GM21381 (cell line): ENCODE measurements around the gene THSD4.

ENCODE experiments used
- ATAC-seq: cut with Tn5 transposase; IDR thresholded peaks from one replicate; pipeline ENCODE4 v1.9.1; 2021; ENCODE audit warnings: mild to moderate bottlenecking, moderate library complexity; ENCODE audit not compliant: unreplicated experiment

The THSD4 gene

DNA sequence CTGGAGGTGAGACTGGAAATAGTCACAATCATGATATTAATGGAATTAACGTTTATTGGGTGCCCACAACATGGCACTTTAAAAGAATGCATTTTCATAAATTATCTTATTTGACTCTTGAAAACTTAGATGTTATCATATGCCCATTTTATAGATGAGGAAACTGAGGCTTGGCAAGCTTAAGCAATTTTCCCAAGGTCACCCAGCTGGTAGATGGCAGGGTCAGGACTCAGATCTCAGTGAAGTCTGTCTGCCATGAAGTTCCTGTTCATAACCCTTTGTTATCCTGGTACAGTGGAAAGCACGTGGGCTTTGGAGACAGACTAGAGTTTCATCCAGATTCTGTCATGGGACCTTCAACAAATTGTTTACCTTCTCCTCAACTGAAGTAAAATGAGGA lies 520.5 kb downstream of the THSD4 start:
- ATAC-seq, result no peak

DNA sequence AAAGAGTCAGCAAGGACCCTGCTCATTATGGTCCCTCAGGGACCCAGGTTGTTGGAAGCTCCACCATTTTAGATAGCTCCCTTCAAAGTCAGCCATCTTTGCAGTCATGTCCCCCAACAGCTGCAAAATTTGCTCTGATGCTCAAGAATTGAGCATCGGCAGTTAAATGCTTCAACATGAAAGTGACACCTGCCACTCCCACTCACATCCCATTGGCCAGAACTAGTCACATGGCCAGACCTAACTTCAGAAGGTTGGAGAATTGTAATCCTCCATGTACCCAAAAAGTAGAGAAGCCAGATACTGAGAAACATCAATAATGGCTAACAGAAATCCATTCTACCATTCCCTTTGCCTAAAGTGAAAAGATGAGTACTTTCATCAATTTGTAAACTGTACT lies 523.6 kb downstream of the THSD4 start:
- no peak for ATAC-seq

DNA sequence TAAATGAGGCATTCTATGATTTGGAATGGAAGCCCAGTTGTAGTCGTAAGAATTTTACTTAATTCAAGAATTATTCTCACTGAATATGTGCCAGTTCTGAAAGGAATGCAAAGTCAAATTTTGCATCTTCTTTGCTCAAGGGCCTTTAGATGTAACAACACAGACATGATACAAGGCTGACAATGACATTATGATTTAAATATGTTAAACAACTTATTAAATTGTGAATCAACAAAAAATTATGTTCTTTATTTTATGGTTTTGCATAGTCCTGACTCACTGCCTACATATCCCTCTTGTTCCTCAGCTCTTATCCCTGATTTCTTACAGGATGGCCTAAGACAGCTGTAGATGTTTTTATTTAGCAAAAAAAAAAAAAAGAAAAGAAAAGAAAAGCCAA lies 524.2 kb downstream of the THSD4 start:
- ATAC-seq, result no peak

DNA sequence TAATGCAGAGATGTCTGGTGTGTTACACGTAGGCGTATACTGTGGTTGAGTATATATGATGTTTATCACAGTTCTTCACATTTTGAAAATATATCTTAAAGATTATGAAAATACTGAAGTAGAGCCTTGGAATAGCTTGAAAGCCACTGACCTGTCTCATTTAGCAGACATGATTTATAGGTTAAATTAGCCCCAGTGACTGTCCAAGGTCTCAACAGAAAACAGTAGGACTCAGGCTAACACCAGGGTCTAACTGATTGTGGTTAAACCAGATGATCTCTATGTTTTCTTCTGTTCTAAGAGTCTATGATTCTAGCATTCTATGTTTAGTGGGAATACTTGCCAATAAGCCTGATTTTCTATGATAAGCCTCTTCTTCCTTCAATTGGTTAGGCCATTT lies 528.6 kb downstream of the THSD4 start:
- no peak for ATAC-seq

DNA sequence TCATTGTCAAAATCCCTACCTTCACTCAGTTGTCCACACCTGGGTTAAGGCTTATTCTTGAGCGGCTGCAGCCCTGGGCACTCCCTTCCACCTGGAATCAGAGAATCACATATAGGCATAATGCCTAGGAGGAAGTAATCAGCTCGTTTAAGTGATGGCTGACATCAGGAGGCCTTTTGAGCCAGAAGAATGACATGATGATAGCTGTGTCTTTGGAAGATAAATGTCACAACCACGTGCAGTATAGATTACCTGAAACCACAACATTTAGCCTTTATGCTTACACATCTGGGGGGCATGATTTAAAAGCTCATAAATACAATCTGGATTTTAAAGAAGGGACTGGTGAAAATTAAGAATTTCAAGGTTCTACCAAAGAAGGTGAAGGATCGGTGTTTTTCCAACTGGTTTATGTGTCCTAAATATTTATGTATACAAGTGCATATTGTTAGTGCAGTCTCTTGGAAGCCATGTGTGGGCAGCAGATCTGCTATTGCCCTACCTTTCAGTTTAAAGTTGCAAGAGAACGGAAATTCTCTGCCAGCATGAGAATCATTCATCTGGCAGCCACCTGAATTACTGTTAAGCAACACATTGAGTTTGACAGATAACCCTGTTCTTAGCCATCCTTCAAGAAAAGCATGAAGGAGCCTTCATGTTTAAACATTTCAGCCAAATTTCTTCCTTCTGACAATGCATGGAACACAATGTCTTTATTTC lies 531.7 kb downstream of the THSD4 start:
- ATAC-seq, result no peak

DNA sequence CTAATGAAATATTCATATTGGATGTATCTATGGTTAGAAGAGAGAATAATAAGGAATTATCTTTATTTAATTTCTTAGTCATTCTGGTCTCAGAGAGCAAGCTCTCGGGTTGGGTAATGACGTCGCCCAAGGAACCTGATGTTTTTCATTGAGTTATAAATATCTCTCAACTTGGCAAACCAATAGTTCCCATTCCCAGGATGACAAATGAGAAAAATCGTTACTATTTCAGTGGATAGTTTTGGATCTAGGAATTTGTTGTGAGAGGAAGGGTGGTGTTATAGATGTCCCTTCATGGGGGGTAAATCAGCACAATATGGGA lies 532.2 kb downstream of the THSD4 start:
- no peak for ATAC-seq

DNA sequence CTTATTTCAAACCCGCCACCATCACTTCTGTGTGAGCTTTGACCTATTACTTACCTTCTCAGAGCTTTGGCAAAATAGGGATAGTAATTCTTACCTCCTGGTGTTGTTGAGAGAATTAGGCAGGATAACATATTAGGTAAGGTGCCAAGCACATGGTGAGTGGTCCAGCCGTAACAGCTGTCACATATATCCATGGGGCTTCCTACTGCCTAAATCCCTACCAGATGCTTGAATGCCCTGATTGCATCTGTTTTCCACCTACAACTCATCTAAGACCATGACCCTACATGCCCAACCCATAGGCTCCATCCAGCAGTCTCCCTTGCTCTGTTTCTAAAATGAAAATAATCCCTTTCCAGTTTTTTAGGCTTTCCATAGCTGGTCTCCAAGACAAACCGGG lies 532.8 kb downstream of the THSD4 start:
- no peak for ATAC-seq

DNA sequence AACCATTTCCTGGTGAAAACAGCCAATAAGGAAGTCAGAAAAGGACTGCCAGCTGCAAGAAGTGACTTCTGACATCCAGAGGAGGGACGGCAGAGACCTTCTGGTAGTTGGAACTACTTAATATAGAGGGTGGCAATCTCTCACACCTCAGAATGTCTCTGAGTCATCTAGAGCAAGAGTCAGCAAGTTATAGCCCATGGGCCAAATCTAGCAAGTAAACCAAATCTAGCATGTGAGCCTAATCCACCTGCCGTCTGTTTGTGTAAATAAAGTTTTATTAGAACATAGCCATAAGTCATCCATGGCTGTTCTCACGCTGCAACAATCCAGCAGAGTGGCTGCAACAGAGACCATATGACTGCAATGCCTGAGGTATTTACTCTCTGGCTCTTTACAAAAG lies 534.6 kb downstream of the THSD4 start:
- no peak for ATAC-seq

DNA sequence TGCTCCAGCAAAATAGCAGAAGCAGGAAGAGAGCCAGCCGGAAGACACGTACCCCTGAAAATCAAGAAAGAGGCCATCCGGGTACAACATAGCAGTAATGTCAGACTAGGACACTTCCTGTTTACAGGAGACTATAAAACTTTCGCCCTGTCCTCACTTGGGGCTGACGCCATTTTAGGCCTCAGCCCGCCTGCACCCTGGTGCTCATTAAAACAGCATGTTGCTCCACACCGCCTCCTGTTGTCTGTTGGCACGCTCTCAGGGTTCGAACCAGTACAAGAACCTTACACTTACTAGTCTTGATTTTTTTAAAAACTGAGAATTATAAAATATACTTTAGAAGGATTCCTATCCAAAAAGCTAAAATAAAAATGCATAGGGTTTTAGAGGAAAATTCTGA lies 535.3 kb downstream of the THSD4 start:
- ATAC-seq, result no peak

DNA sequence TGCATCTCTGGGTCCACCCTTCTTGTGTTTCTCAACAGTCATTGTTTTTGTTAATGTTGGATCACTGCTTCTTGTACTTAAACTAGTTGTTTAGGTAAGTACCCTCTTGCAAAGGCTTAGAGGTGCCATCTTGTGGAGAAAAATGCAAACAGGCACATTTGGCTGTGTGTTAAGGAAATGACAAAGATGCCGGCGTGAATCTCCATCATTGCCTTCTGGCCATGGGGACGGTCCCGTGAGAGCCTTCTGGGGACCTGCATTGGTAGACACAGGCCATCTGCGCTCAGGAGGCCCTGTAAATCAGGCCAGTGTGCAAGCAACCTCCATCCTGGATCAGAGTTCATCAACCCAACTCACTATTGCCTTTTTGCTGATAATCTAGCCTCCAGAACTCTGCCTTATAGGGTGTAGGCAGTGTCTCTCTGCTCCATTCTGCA lies 536.5 kb downstream of the THSD4 start:
- ATAC-seq, result no peak

DNA sequence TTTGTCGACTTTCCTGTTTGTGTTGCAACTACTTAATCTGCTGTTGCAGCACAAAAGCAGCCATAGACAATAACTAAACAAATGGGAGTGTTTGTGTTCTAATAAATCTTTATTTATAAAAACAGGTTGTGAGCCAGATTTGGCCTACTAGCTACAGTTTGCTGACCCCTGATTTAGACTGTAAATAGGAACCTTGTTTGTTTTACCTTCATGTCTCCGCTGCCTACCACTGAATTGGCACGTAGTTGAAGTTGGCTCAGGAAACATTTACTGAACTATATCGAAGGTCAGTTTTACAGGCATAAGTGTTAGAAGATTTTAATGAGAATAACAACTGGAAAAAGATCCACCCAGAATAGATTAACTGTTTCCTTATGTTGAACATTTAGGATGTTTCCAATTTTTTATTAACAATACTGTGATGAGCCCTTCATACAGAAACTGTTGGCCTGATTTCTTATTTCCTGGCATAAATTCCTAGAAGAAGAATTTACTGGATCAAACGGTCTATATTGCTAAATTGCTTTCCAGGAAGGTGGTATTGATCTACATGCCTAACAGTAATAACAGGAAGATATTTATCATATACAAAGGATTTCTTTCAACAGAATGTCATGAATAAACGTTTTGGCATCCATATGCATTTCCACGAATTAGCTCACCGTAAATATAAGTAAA lies 538.9 kb downstream of the THSD4 start:
- no peak for ATAC-seq

DNA sequence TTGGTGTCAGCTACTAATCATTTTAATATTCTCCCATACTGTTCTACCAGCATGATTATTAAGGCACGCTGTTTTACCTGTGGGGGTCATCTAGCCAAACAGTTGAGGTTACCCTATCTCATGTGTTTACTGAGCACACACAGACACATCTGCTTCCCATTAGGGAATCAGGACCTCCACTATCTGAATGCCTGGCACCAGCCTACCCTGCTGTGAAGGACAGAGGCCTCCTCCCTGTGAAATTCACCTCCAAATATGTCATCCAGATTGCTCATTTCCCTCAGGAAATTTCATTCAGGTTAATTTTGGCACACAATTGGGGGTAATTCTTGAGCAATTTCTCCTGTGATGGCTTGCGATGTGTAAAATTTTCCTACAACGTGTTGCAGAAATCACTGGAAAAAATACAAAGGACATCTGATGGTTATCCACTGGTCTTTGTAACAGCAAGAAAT lies 539.5 kb downstream of the THSD4 start:
- ATAC-seq, result no peak

DNA sequence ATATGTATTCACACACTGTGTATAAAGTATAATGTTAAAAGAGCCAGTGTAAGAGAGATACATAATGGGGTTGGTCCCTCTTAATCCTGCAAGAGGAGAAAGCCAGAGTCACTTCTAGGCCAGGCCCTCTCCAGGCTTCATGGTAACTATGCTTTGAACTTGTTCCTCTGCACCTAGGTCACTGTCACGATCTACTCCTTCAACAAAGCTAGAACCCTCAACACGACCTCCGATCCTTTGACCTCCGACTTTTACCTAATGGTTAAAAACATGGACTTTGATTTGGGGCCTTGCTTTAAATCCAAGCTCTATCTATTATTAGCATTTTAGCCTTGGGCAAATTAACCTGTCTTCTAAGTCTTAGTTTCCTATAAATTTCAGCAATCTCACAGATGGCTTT lies 541.2 kb downstream of the THSD4 start:
- ATAC-seq, result no peak

DNA sequence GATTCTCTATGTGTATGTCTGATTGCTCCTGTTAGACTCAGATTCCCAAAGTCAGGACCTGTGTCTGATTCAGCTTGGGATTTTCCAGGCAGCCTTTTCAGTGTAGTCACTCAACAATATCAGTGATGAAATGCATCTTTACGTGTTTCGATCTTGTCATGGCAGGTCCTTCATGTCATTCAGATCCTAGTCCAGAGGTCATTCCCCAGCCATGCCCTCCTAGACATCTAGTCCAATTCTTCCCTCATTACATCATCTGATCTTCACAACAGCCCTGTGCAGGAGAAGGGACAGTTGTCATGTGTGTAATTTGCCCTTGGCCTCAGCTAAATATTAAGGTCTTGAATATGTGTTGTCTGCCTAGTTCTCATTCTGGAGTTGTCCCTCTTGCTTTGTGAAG lies 541.9 kb downstream of the THSD4 start:
- ATAC-seq, result no peak

DNA sequence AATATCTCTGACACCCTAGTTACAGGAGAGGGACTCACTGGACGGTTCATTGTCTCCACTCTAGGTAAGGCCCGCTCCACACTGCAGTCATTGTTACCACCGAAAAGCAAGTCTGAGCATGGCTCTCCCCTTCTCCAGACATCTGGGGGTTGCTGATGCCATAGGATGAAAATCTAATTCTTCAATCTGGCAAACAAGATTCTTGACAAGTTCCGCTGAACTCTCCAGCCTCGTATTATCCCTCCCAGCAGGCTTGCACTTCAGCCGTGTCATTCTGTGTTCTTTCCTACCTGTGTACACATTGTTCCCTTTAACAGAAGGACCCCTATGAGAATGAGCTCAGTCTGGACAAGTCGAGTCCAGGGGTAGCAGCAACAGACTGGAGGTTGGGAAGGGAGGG lies 542.8 kb downstream of the THSD4 start:
- no peak for ATAC-seq

DNA sequence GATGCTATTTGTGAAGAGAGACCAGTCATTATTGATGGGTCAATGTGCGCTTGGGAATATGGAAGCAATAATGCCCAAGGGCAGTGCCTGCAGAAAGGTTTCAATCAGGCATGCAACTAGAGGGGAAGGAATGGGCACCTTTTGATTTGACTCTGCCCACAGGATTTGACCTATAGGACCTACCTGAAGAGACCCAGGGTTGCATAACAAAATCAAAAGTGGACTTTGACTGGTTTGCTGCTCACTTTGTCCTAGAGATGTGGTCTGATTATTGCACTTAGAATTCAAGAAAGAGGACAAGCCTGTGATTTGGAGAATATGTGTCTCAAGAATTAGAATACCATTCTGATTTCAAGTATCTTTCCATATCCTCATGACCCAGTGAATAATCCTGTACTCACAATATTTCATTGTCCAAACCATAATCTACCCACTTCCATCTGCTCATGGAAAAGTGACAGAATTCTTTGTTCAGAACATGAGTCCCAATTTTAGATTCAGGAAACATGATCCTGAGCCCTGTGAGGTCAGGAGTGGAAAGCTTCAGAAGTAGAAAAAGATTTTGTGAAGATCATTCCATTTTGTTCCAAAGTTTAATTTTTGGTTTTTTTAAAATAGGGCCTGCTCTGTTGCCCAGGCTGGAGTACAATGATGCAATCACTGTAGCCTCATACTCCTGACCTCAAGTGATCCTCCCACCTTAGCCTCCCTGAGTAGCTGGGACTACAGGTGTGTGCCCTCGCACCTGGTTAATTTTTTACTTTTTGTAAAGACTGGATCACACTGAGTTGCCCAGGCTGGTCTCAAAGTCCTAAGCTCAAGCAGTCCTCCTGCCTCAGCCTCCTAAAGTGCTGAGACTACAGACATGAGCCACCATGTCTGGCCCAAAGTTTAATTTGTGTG lies 543.8 kb downstream of the THSD4 start:
- no peak for ATAC-seq

DNA sequence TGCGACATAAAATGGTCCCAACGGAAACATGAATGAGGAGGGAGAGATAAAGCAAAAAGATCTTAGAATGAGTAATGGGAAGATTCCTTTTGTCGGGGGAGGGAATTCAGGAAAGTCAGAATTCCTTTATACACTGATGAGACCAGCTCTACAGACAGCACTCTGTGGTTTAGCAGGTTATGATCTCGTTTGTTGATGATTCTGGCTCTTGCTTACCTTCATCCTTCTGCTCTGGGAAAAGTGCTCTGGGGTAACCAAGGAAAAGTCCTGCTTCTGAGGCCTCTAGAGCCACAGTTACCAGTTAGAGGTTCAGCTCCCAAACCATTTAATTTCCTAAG lies 544.4 kb downstream of the THSD4 start:
- ATAC-seq, result no peak

DNA sequence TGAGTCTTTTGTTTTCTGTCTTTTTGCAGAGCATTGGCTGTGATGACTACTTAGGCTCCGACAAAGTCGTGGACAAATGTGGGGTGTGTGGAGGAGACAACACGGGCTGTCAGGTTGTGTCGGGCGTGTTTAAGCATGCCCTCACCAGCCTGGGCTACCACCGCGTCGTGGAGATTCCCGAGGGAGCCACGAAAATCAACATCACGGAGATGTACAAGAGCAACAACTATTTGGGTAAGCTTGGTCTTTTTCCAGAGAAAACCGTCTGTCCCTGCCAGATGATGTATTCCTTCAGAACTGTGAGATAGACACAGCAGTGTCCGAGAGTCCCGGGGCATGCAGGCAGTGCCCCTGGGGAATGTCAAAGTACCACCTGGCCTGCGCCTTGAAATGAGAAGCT lies 545.2 kb downstream of the THSD4 start:
- ATAC-seq, result no peak

DNA sequence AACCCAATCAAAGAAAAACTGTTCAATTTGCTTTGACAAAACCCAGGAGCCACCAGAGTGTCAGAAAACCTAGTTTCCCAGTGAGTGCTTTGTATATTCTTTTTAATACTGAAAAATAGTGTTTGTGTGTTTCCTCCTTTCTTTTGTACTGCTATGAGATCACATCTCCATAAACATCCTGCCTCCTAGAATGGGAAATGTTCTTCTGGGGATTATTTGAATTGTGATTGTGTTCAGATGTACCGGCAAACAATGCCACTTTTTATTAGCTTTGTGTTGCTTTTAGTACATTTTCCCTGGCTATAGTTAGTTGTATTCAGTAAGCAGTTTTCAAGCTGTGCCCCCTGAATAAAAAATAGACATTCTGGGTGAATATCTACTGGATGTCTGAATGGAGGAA lies 547.0 kb downstream of the THSD4 start:
- no peak for ATAC-seq

DNA sequence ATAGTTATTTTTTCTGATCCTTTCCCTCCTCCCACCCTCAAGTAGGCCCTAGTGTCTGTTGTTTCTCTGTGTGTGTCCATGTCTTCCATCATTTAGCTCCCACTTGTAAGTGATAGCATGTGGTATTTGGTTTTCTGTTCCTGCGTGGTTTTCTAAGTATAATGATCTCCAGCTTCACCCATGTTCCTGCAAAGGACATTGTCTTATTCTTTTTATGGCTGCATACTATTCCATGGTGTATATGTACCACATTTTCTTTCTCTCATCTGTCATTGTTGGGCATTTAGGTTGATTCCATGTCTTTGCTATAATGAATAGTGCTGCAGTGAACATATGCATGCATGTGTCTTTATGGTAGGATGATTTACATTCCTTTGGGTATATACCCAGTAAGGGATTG lies 549.4 kb downstream of the THSD4 start:
- no peak for ATAC-seq

DNA sequence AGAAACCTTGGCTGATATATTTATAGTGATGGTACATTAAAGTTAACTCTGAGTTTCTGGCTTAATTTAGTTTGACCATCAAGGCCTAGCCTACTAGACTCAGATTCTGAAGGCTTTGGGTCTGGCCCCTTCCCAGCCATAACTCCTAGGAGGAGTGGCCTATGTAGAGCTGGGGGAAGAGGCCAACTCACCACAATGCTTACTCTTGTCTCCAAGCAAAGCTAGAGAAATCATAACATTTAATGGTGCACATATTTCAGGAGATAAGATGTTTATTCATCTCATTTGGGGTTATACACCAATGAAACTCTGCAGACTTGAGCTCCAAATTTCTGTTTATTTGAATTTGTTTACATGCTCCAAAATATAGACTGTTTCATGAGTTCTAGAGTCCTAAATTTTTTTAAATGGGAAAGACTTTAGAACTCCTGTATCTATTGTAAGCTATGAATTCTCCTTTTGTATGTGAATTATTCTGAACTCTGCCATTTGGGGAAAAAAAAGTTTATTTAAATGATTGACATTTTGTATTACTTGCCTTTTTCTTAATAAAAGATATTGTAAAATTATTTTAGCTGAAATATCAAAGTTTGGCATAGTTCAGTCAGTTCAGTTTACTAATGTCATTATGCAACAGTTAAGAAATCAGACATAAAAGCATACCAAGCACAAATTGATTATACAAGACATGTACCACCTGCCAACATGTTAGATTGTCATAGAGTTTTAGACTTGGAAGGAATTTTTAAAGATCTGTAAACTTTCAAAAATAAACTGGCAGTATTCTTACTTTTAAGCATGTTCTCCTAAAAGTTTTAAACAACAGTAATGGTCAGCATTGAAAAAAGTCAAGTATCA lies 551.7 kb downstream of the THSD4 start:
- ATAC-seq, result no peak
